ENCODE measurements around the gene BHLHE23. TPM values are rescaled to one million over a fixed set of nuclear protein-coding genes. Genes with fewer than 3 reads are reported as not detected.

BHLHE23 gene
- total RNA-seq (2014; rRNA removed; shearing (Covaris generic)), result not detected in 2 replicates

- no peak for DNase-seq (ENCODE audit: low read depth)
Measured at GRCh38 chr20:63006540-63007359, at the start of gene BHLHE23. Gene BHLHE23, minus strand, starts transcription at chr20:63006964. Its CDS starts 190 bp downstream, at chr20:63006774.

GRCh38 chr20:63055575-63056235 lies 48.9 kb upstream of the BHLHE23 start:
- DNase-seq (ENCODE audit: low read depth), result no peak

- no peak for DNase-seq (ENCODE audit: low read depth)
Measured at GRCh38 chr20:63054681-63055240, 48.0 kb upstream of the BHLHE23 start.

GRCh38 chr20:63054103-63054474 lies 47.3 kb upstream of the BHLHE23 start:
- no peak for DNase-seq (ENCODE audit: low read depth)

- no peak for DNase-seq (ENCODE audit: low read depth)
Measured at GRCh38 chr20:63053432-63054102, 46.8 kb upstream of the BHLHE23 start.

- no peak for DNase-seq (ENCODE audit: low read depth)
Measured at GRCh38 chr20:63052571-63053431, 46.0 kb upstream of the BHLHE23 start.

- no peak for DNase-seq (ENCODE audit: low read depth)
Measured at GRCh38 chr20:63051911-63052310, 45.1 kb upstream of the BHLHE23 start.

GRCh38 chr20:63051186-63051860 lies 44.6 kb upstream of the BHLHE23 start:
- no peak for DNase-seq (ENCODE audit: low read depth)

GRCh38 chr20:63050406-63050805 lies 43.6 kb upstream of the BHLHE23 start:
- no peak for DNase-seq (ENCODE audit: low read depth)

GRCh38 chr20:63049561-63050221 lies 42.9 kb upstream of the BHLHE23 start:
- no peak for DNase-seq (ENCODE audit: low read depth)

- no peak for DNase-seq (ENCODE audit: low read depth)
Measured at GRCh38 chr20:63049191-63049518, 42.4 kb upstream of the BHLHE23 start.

- DNase-seq (ENCODE audit: low read depth), result no peak
Measured at GRCh38 chr20:63048516-63049190, 41.9 kb upstream of the BHLHE23 start.

GRCh38 chr20:63047946-63048345 lies 41.2 kb upstream of the BHLHE23 start:
- no peak for DNase-seq (ENCODE audit: low read depth)

GRCh38 chr20:63047267-63047666 lies 40.5 kb upstream of the BHLHE23 start:
- no peak for DNase-seq (ENCODE audit: low read depth)

GRCh38 chr20:63046841-63047240 lies 40.1 kb upstream of the BHLHE23 start:
- DNase-seq (ENCODE audit: low read depth), result no peak

- no peak for DNase-seq (ENCODE audit: low read depth)
Measured at GRCh38 chr20:63045991-63046390, 39.2 kb upstream of the BHLHE23 start.

GRCh38 chr20:63045401-63045800 lies 38.6 kb upstream of the BHLHE23 start:
- DNase-seq (ENCODE audit: low read depth), result no peak

GRCh38 chr20:63044605-63045004 lies 37.8 kb upstream of the BHLHE23 start:
- no peak for DNase-seq (ENCODE audit: low read depth)

GRCh38 chr20:63044204-63044600 lies 37.4 kb upstream of the BHLHE23 start:
- DNase-seq (ENCODE audit: low read depth), result no peak
